PC-3 (cell line): ENCODE measurements around the gene EDAR. TPM values are rescaled to one million over a fixed set of nuclear protein-coding genes. Genes with fewer than 3 reads are reported as not detected.

Experiments used
- ATAC-seq: fragments of 200-7000 bp; cut with Tn5 transposase; 2 replicates; pipeline ENCODE4 v1.9.1; 2020; ENCODE audit warnings: mild to moderate bottlenecking, moderate library complexity
- BruUV-seq: library from RNA; stranded (reverse); fragments of 400-500 nt; replicated peaks from 2 replicates; lab custom pipeline; 2021; lab: Mats Ljungman, UMichigan
- CTCF ChIA-PET: fragments of 300-600 bp; sonication (Branson Sonifier 250); formaldehyde crosslinking; loops from one replicate; lab custom pipeline; 2022; ENCODE audit warnings: antibody characterized with exemption; lab: Charles Lee
- POLR2A ChIA-PET: fragments of 300-600 bp; sonication (Branson Sonifier 250); formaldehyde crosslinking; loops from one replicate; lab custom pipeline; 2022; ENCODE audit warnings: antibody characterized with exemption; ENCODE audit not compliant: unreplicated experiment; lab: Charles Lee
- DNase-seq: peaks from one replicate; pipeline ENCODE4 v3.0.0-alpha.2; 2015
- H2AFZ ChIP-seq: fragments of 300-600 bp; sonication (generic); 2 replicates; pipeline ENCODE4 v1.6.0; 2016; ENCODE audit warnings: antibody characterized with exemption, low read length
- H3F3A ChIP-seq: fragments of 300-600 bp; sonication (generic); one replicate; pipeline ENCODE4 v1.6.0; 2017; ENCODE audit warnings: antibody characterized with exemption, low read length, control low read depth, mild to moderate bottlenecking; ENCODE audit not compliant: unreplicated experiment
- H3K27ac ChIP-seq: fragments of 300-600 bp; sonication (generic); 2 replicates; pipeline ENCODE4 v1.5.1; 2016; ENCODE audit warnings: mild to moderate bottlenecking, low read length
- H3K27me3 ChIP-seq: fragments of 300-600 bp; sonication (generic); 2 replicates; pipeline ENCODE4 v1.6.1; 2016; ENCODE audit warnings: low read length, mixed read lengths
- H3K36me3 ChIP-seq: fragments of 300-600 bp; sonication (generic); 2 replicates; pipeline ENCODE4 v1.6.1; 2016; ENCODE audit warnings: low read depth, mixed run types, low read length, mixed read lengths
- H3K4me1 ChIP-seq: fragments of 300-600 bp; sonication (generic); 2 replicates; pipeline ENCODE4 v1.5.1; 2016; ENCODE audit warnings: low read length; ENCODE audit not compliant: insufficient read depth
- H3K4me2 ChIP-seq: fragments of 300-600 bp; sonication (generic); 2 replicates; pipeline ENCODE4 v1.6.0; 2016; ENCODE audit warnings: low read length
- H3K4me3 ChIP-seq: fragments of 300-600 bp; sonication (generic); 2 replicates; pipeline ENCODE4 v1.5.1; 2016; ENCODE audit warnings: mild to moderate bottlenecking, low read length, mixed read lengths
- H3K79me2 ChIP-seq: fragments of 300-600 bp; sonication (generic); 2 replicates; pipeline ENCODE4 v1.6.1; 2017; ENCODE audit warnings: low read length, mixed read lengths
- H3K9ac ChIP-seq: fragments of 300-600 bp; sonication (generic); 2 replicates; pipeline ENCODE4 v1.6.0; 2016; ENCODE audit warnings: mild to moderate bottlenecking, low read length
- H3K9me2 ChIP-seq: fragments of 300-600 bp; sonication (generic); replicated peaks from 2 replicates; pipeline ENCODE4 v1.6.1; 2016; ENCODE audit warnings: mixed run types, low read length, mixed read lengths
- H3K9me3 ChIP-seq: fragments of 300-600 bp; sonication (generic); 2 replicates; pipeline ENCODE4 v1.6.1; 2016; ENCODE audit warnings: low read length, mixed read lengths
- H4K20me1 ChIP-seq: fragments of 300-600 bp; sonication (generic); 2 replicates; pipeline ENCODE4 v1.6.1; 2016; ENCODE audit warnings: low read length, mixed read lengths
- CTCF ChIP-seq: fragments of 300-600 bp; sonication (generic); conservative IDR thresholded peaks from 2 replicates; pipeline ENCODE4 v1.5.1; 2017; ENCODE audit warnings: antibody characterized with exemption, low read depth, mild to moderate bottlenecking, low read length
- EZH2 ChIP-seq: fragments of 300-600 bp; sonication (generic); IDR thresholded peaks from one replicate; pipeline ENCODE4 v1.6.1; 2017; ENCODE audit warnings: antibody characterized with exemption, mild to moderate bottlenecking, low read length; ENCODE audit not compliant: unreplicated experiment
- EZH2phosphoT487 ChIP-seq: fragments of 300-600 bp; sonication (generic); IDR thresholded peaks from 2 replicates; pipeline ENCODE4 v1.6.1; 2018; ENCODE audit warnings: mild to moderate bottlenecking, antibody characterized with exemption, low read length, borderline replicate concordance
- intact Hi-C: fragments of 100-400 bp; cut with micrococcal nuclease; formaldehyde crosslinking; loops from 2 replicates; pipeline ENCODE4 v1.9.0; 2023
- total RNA-seq: library from RNA; depleted of rRNA; stranded (reverse); fragments of >200 nt; gene quantifications from 2 replicates; pipeline ENCODE4 v1.2.3, GENCODE V29; 2014

EDAR gene
- total RNA-seq, 1 experiment from 2014 or later = 0.04 TPM

- H3K27me3 ChIP-seq = no peaks in the 10 kb centered on the region
- no TSS peak for BruUV-seq
- no peak for TF ChIP-seq EZH2phosphoT487
- TF ChIP-seq EZH2 = no peak
- no peak for TF ChIP-seq CTCF
- H3K36me3 ChIP-seq = no peaks in the 10 kb centered on the region
- H3K4me1 ChIP-seq = peaks cover 43% of the 10 kb centered on the region
- ATAC-seq = peak; percentile 87
- peak overlapping the region; percentile 43; the same call in 1 of the 2 replicates for H3K4me3 ChIP-seq
- ChIA-PET POLR2A (no interaction called here), CTCF (interaction anchor here (0.7 kb wide), 1 partner anchor 24 kb away, joined by 3 read pairs; no protein-coding TSS in a partner anchor)
- H4K20me1 ChIP-seq = no peaks in the 10 kb centered on the region
- peak overlapping the region; percentile 58 for H3K9ac ChIP-seq
- DNase-seq = peak; percentile 91
- no peaks in the 10 kb centered on the region for H3K79me2 ChIP-seq
- no peaks in the 10 kb centered on the region for H3K9me3 ChIP-seq
- H2AFZ ChIP-seq = peak overlapping the region; percentile 79
- no peaks in the 10 kb centered on the region for H3F3A ChIP-seq
- H3K9me2 ChIP-seq = no peaks in the 10 kb centered on the region
- H3K27ac ChIP-seq = peak overlapping the region; percentile 94
- H3K4me2 ChIP-seq = peak overlapping the region; percentile 78
- intact Hi-C loops = no loop called here
Observed at GRCh38 chr2:108971661-108972566, 17.1 kb downstream of the EDAR start.

GRCh38 chr2:108970369-108970768, 18.7 kb downstream of the EDAR start:
- CTCF ChIA-PET = no interaction called here
- Histone ChIP-seq H3K27me3 (no peaks in the 10 kb centered on the region), H3K27ac (no peak overlapping the region), H3F3A (no peaks in the 10 kb centered on the region), H3K4me3 (no peak overlapping the region), H4K20me1 (no peaks in the 10 kb centered on the region), H3K4me2 (no peak overlapping the region), H3K4me1 (peaks cover 54% of the 10 kb centered on the region), H3K9me3 (no peaks in the 10 kb centered on the region), H3K9me2 (no peaks in the 10 kb centered on the region), H3K36me3 (no peaks in the 10 kb centered on the region), H3K9ac (no peak overlapping the region), H3K79me2 (no peaks in the 10 kb centered on the region), H2AFZ (no peak overlapping the region)
- intact Hi-C loops = no loop called here
- POLR2A ChIA-PET = no interaction called here
- no peak for DNase-seq
- TF ChIP-seq EZH2 (no peak), CTCF (no peak), EZH2phosphoT487 (no peak)
- ATAC-seq = no peak
- no TSS peak for BruUV-seq

GRCh38 chr2:108969856-108970255, 19.2 kb downstream of the EDAR start:
- ChIA-PET POLR2A (no interaction called here), CTCF (no interaction called here)
- no peak overlapping the region for H3K4me2 ChIP-seq
- H2AFZ ChIP-seq = no peak overlapping the region
- no peaks in the 10 kb centered on the region for H3F3A ChIP-seq
- ATAC-seq (no peak), DNase-seq (no peak)
- no peak overlapping the region for H3K9ac ChIP-seq
- no peaks in the 10 kb centered on the region for H3K9me2 ChIP-seq
- intact Hi-C loops = no loop called here
- H3K27ac ChIP-seq = no peak overlapping the region
- no TSS peak for BruUV-seq
- no peaks in the 10 kb centered on the region for H4K20me1 ChIP-seq
- no peak for TF ChIP-seq EZH2
- TF ChIP-seq EZH2phosphoT487 = no peak
- no peak for TF ChIP-seq CTCF
- no peaks in the 10 kb centered on the region for H3K36me3 ChIP-seq
- no peak overlapping the region for H3K4me3 ChIP-seq
- no peaks in the 10 kb centered on the region for H3K27me3 ChIP-seq
- no peaks in the 10 kb centered on the region for H3K79me2 ChIP-seq
- peaks cover 55% of the 10 kb centered on the region for H3K4me1 ChIP-seq
- no peaks in the 10 kb centered on the region for H3K9me3 ChIP-seq
